Activated CD8-positive, alpha-beta memory T cell treated with anti-CD3 and anti-CD28 coated beads, Interleukin-2, amount 50 U/mL, for 24 hours (primary cell): ENCODE measurements around the gene GPRASP3.
A peak's percentile ranks its signal among the peaks of the same experiment; 100 is the strongest.

Experiments used
- DNase-seq: peaks from one replicate; pipeline ENCODE4 v3.0.0-alpha.2; 2020; ENCODE audit errors: extremely low read depth

The GPRASP3 gene

DNA sequence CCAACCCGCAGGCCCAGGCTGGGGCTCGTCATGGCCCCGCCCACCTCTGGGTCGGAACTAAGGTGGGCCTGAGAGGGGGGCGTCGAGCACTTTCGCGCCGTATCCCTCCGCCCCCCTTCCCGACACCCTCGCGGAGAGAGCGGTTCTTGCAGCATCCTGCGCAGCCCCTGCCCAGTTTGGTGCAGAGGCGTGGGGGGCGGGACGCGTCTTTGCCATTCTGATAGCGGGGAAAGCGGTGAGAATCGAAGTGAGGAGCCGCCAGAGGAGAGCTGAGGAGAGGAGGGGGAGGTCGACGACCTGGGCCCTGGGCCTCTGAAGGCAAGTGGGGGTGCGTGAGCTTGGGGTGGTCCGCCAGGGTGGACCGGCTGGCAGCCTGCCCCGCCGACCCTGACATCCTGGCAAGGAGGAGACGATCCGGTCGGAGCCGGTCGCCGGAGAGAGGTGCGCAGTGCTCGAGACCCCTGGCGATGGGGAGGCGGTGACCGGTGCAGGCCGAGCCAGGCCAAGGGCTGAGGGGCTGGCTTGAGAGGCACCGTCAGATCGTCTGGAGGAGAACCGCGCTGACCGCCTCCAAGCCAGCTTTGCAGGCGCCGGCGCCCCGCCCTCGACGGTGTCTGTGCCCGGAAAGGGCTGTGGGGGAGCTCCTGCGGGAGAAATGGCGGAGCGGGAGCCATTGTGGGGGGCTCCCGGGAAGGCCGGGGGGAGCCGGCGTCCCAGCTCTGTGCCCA, 25.5 kb downstream of the GPRASP3 start:
- DNase-seq: no peak

DNA sequence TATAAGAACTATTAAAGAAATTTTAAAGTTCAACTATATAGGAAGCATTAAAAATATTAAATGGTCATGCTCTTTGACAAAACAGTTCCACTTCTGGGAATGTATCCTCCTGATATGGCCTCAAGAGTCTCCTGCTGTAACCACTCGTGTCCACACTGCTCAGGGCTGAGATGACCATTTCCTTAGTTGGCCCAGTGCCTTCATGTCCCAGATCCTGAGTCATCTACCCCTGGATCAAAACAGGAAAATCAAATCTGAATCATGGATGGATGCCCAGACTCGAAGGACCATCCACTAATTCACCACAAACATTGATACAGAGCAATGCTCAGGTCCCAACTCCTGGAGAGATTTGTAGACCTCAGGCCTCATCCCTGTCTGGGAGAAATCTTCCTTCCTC, 44.7 kb downstream of the GPRASP3 start:
- no peak for DNase-seq

GRCh38 chrX:102765809-102766208, 45.3 kb downstream of the GPRASP3 start:
- no peak for DNase-seq

- no peak for DNase-seq
These were observed 46.7 kb downstream of the GPRASP3 start for GRCh38 chrX:102767287-102767686.

DNA sequence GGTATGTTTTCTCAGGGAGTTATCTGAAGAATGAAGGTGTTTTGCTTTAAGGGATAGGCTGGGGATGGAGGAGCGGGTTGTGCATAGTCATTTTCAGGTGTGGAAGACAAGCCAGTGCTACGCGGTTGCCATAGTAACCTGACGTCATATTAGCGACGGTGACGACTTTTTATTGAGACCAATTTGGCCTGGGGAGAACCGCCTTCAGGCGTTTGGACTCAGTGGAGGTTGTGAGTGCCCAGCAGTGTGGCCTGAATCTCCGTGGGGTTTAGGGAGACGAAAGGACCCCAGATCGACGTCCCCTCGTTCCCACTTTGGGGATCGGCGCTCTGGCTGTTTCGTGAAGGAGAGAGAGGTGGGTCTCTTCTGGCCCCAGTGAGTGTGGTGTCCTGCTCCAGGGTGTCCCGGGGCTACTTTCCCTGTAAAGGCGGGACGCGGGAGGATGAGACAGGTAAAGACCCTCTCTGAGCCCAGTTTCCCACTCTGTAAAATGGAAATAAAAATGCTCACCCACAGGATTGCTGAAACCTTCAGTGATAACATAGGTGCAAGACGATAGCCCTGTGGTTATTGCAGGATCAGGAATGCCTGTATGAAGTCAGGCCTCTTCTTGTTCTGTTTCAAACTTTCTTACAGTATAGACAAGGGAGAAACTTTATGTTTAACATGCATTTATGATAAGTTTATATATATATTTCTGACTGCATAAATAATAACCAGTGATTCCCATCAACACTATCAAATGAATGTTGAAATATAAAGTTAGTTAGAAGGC, 48.6 kb downstream of the GPRASP3 start:
- DNase-seq: peak; percentile 65
